GM21723 (cell line): ENCODE measurements around the gene TMEM131.
"Not testable (repeated sequence)": the region's sequence is repeated elsewhere in the genome, so short reads cannot be mapped to it uniquely, and the experiment has no call there.

Source experiments
- ATAC-seq: cut with Tn5 transposase; IDR thresholded peaks from one replicate; pipeline ENCODE4 v1.9.1; 2021; ENCODE audit warnings: mild to moderate bottlenecking, moderate library complexity; ENCODE audit not compliant: unreplicated experiment

TMEM131 gene

GRCh38 chr2:97714084-97714949, 281.4 kb downstream of the TMEM131 start:
- no peak for ATAC-seq

- ATAC-seq = no peak
Observed at GRCh38 chr2:97713296-97714083, 282.3 kb downstream of the TMEM131 start, which contains the start of gene ZAP70. TSS of gene ZAP70 (plus strand) at chr2:97713576. CDS start at chr2:97724037, 10,461 bp downstream.

DNA sequence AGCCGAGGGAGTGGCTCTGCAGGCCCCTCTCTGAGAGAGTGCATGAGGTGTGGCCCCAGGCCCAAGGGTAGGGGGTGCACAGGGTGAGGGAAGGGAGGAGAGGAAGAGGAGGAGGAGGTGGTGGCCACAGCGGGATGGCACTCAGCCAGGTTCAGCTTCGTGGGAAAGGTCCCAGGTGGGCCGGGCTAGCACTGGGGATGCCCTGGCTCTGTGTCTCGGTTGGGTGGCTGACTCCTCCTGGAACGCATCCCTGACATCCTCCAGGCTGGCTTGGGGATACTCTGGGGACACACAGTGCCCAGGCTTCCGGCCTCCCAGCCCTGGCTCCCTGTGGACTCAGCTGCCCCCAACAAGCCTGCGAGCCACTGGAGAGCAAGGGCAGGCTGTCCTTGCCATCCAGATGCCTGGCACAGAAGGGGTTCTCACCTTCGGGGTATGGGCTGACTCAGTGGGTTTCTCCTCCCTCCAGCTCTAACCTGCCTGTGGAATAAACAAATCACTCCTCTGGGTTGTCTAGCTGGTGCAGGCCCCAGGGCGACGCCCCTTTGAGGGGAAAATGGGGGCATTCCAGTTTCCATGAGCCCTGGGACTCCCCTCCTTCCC, 283.0 kb downstream of the TMEM131 start:
- no peak for ATAC-seq

GRCh38 chr2:97712175-97712574, 283.6 kb downstream of the TMEM131 start:
- ATAC-seq = not testable (repeated sequence)

DNA sequence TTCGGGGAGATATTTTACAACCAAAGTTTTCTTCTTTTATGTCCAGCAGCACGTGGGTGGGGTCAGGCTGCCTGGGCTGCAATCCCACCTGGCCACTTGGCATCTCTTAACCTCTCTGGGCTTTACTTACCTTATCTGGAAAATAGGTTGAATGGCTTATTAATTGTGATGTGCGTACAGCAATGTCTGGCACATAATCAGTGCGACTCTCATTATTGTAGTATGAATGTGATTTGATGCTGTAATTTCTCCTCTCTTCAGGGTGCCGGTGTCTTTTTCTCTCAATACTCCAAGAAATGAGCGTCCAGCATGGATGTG, 284.4 kb downstream of the TMEM131 start:
- no peak for ATAC-seq

DNA sequence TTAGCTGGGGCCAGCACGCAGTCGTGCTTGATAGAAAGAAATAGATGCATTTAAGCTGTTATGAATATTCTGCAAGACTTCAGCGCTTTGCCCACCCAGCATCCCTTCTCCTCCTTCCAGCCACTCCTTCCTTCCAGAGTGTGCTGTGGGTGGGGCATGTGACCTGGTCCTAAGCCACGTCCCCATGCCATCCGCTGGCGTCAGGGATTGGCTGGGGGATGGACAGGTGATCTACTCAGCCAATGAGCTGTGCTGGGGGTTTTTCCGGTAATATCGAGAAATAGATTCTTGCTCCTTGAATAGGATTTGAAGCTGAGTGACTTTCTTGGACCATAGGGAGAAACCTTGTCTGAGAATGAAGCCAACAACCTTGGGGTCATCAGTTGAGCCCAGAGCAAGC, 287.1 kb downstream of the TMEM131 start:
- no peak for ATAC-seq

GRCh38 chr2:97708048-97708380, 287.7 kb downstream of the TMEM131 start:
- no peak for ATAC-seq

DNA sequence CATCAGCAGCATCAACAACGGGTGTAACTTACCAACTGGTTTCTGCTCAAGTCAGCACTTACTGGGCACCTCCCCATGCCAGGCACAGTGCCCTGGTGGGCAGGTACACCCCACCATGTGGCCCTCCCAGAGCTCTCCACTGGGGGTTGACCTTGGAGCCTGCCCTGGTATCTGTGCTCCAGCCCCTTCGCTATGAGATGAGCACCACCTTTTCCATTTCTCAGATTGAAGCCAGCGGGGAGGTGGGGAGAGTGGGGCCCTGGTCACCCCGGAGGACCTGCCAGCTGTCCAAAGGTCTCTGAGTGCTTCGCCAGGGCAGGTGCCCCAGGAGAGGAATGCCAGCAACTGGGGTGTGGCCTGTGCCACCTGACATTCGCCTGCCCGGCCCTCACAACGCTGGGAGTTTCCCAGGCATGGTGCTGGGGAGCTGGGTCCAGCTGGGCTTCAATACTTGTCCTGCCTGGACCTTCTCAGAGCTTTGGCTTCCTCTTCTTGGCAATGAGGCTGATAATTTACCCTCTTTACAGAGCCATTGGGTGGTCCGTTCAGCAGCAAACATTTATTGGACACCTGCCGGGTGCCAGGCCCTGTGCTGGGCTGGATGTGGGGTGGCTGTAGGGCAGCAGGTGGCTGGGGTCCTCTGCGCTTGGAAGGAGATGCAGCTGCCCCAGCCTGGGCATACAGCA, 288.2 kb downstream of the TMEM131 start:
- no peak for ATAC-seq

DNA sequence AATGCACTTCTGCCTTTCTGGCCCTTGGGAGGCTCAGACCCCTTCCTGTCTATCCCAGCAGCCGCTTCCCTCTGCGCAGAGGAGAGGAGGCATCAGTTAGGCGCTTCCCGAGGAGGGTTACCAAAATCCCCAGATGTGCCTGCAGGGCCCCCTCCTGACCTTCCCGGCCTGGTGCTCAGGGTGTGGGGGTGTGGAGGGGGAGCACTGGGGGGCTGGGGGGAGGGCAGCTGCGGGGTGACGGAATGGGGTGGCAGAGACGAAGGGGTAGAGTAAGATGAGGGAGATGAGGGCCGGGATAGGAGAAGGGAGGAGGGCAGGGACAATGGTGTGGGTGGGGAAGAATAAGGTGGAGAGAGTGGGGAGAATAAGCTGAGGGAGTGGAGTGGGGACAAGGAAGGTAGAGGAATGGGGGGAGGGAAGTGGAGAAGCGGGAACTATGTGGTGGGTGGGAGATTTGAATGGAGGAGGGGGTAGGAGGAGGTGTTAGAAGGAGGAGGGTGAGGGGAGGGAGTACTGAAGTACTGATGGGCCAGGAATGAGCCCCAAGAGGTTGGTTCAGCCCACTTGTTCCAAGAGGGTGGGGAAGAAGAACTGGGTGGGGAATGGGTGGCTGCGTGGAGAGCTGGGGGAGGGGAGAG, 288.9 kb downstream of the TMEM131 start:
- ATAC-seq = no peak
